Colonic mucosa (tissue), 4 donors: ENCODE data around the gene FOXO6. TPM values are rescaled to one million over a fixed set of nuclear protein-coding genes. Genes with fewer than 3 reads are reported as not detected.

Source experiments
- DNase-seq: peaks from one replicate; pipeline ENCODE4 v3.0.0-alpha.2; 2020
- H3K27ac ChIP-seq: fragments of 200-600 bp; one replicate; pipeline ENCODE4 v1.8.0; 2021
- H3K27me3 ChIP-seq: fragments of 200-600 bp; one replicate; pipeline ENCODE4 v1.8.0; 2021
- H3K36me3 ChIP-seq: fragments of 200-600 bp; one replicate; pipeline ENCODE4 v1.8.0; 2021
- H3K4me1 ChIP-seq: fragments of 200-600 bp; one replicate; pipeline ENCODE4 v1.8.0; 2021; ENCODE audit warnings: mild to moderate bottlenecking
- H3K4me3 ChIP-seq: fragments of 200-600 bp; one replicate; pipeline ENCODE4 v1.8.0; 2021
- H3K9ac ChIP-seq, 2 donors: one replicate each; pipeline ENCODE4 v1.7.0; 2013; ENCODE audit warnings: control low read depth in 2 of 2, low read depth in 2 of 2, low read length in 2 of 2
- H3K9me3 ChIP-seq: fragments of 200-600 bp; one replicate; pipeline ENCODE4 v1.8.0; 2021
- intact Hi-C: fragments of 100-400 bp; cut with DNase I; formaldehyde crosslinking; loops from one replicate; pipeline ENCODE4 v1.14.1; 2022
- total RNA-seq, 2 donors: library from RNA; stranded (reverse); fragmentation: NEBNext Ultra II Directional in 1 of 2; extraction: Animal tissue kit (Norgen Biotek cat#: 25700) in 1 of 2; gene quantifications; one replicate each; pipeline ENCODE4 v1.2.1, GENCODE V29; 2021
- TF ChIP-seq, protein P1 (sequence below): fragments of 200-600 bp; IDR thresholded peaks from one replicate; pipeline ENCODE4 v1.8.0; 2022; ENCODE audit warnings: antibody characterized with exemption, mild to moderate bottlenecking
- donor health status: healthy.
- donor health status: DM: no; HTN: no; CAD: no.
- donor health status: DM: no; HTN: no; CAD: no.

The FOXO6 gene
- total RNA-seq, 2 donors from 2014 or later, result 0.56 to 0.59 TPM

- TF ChIP-seq, protein P1, sequence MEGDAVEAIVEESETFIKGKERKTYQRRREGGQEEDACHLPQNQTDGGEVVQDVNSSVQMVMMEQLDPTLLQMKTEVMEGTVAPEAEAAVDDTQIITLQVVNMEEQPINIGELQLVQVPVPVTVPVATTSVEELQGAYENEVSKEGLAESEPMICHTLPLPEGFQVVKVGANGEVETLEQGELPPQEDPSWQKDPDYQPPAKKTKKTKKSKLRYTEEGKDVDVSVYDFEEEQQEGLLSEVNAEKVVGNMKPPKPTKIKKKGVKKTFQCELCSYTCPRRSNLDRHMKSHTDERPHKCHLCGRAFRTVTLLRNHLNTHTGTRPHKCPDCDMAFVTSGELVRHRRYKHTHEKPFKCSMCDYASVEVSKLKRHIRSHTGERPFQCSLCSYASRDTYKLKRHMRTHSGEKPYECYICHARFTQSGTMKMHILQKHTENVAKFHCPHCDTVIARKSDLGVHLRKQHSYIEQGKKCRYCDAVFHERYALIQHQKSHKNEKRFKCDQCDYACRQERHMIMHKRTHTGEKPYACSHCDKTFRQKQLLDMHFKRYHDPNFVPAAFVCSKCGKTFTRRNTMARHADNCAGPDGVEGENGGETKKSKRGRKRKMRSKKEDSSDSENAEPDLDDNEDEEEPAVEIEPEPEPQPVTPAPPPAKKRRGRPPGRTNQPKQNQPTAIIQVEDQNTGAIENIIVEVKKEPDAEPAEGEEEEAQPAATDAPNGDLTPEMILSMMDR, result no peak
- no peak overlapping the region for H3K27ac ChIP-seq
- H3K4me1 ChIP-seq, result no peaks in the 10 kb centered on the region
- no peak for DNase-seq
- H3K9me3 ChIP-seq, result no peaks in the 10 kb centered on the region
- no peak overlapping the region for H3K9ac ChIP-seq
- H3K36me3 ChIP-seq, result no peaks in the 10 kb centered on the region
- H3K4me3 ChIP-seq, result no peak overlapping the region
- H3K27me3 ChIP-seq, result no peaks in the 10 kb centered on the region
- intact Hi-C loops, result no loop called here
These were observed 28.9 kb downstream of the FOXO6 start for GRCh38 chr1:41390166-41390565.

- H3K9me3 ChIP-seq, result no peaks in the 10 kb centered on the region
- no peak for DNase-seq
- no peaks in the 10 kb centered on the region for H3K27me3 ChIP-seq
- no peak overlapping the region for H3K9ac ChIP-seq
- TF ChIP-seq, protein P1, result no peak
- no peak overlapping the region for H3K4me3 ChIP-seq
- H3K27ac ChIP-seq, result no peak overlapping the region
- intact Hi-C loops, result no loop called here
- no peaks in the 10 kb centered on the region for H3K36me3 ChIP-seq
- no peaks in the 10 kb centered on the region for H3K4me1 ChIP-seq
These were observed 29.3 kb downstream of the FOXO6 start for GRCh38 chr1:41390573-41390972.

DNA sequence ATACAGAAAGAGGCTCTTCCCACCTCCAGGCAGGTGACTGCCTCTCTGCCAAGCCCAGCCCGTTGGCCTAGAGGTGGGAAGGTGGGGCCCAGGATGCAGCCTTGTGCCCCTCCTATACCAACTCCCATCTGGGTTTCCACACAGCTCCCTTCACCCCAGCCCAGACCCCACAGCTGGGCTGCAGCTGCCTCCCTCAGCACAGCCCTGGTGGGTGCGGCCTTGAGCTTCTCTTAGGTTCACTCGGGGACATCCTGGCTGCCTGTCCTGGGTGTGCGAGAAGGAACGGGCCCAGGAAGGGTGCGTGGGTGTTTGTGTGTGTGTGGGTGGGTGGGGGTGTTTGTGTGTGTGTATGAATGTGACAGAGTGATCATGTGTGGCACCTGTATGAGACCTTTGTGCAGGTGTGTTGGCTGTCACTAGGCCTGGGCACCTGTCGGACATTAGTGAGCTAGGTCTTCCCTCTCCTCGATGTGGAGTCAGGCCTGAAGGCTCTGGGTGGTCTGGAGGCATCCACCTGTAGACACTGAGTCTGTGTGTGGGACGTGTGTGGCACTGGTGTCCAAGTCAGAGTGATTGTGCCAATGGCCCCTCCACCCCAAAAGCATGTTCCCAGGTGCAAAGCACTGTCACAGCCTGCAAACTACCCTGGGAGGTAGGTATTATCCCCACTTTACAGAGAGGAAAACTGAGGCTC lies 30.7 kb downstream of the FOXO6 start:
- Histone ChIP-seq H3K4me1 (no peaks in the 10 kb centered on the region), H3K4me3 (no peak overlapping the region), H3K9ac (no peak overlapping the region), H3K36me3 (no peaks in the 10 kb centered on the region), H3K27me3 (no peaks in the 10 kb centered on the region), H3K9me3 (no peaks in the 10 kb centered on the region), H3K27ac (no peak overlapping the region)
- intact Hi-C loops, result no loop called here
- DNase-seq, result no peak
- TF ChIP-seq, protein P1, result no peak

GRCh38 chr1:41392528-41392924 lies 31.3 kb downstream of the FOXO6 start:
- H3K9ac ChIP-seq, result no peak overlapping the region
- H3K4me3 ChIP-seq, result no peak overlapping the region
- no peaks in the 10 kb centered on the region for H3K4me1 ChIP-seq
- intact Hi-C loops, result no loop called here
- TF ChIP-seq, protein P1, result no peak
- H3K27me3 ChIP-seq, result no peaks in the 10 kb centered on the region
- DNase-seq, result no peak
- no peak overlapping the region for H3K27ac ChIP-seq
- H3K36me3 ChIP-seq, result no peaks in the 10 kb centered on the region
- no peaks in the 10 kb centered on the region for H3K9me3 ChIP-seq

DNA sequence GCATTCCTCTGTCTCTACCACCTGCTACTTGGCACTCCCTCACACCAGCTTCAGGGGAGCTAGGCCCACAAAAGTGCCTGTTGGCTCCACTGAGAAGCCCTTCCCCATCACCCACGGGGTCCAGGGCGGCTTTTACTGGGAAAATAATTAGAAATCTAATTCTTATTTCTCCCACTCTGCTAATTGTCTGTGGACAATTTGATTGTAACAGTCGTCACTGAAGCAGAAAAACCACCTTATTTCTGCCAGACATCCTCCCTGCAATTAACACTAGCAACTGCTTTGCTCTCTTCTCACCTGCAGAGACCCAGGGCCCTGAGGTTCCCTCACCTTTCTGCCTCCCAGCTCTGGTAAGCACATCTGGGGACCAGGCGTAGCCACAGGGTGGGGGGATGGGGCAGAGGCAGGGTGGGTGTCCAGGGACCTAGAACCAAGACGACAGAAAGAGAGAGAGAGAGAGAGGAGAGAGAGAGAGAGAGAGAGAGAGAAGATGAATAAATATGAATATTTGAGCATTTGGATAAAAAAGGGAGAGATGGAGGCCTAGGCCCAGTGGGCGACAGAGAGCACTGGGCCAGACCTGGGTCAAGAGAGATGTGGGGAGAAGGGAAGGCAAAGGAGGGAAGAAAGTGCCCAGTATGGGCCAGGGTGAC lies 32.6 kb downstream of the FOXO6 start:
- no peaks in the 10 kb centered on the region for H3K27me3 ChIP-seq
- no peak overlapping the region for H3K27ac ChIP-seq
- no peak for DNase-seq
- intact Hi-C loops, result no loop called here
- TF ChIP-seq, protein P1, result no peak
- no peak overlapping the region for H3K9ac ChIP-seq
- no peaks in the 10 kb centered on the region for H3K4me1 ChIP-seq
- H3K4me3 ChIP-seq, result no peak overlapping the region
- H3K36me3 ChIP-seq, result no peaks in the 10 kb centered on the region
- H3K9me3 ChIP-seq, result no peaks in the 10 kb centered on the region
